Cardiac muscle cell (in vitro differentiated cells and primary cell): ENCODE results near the gene GASK1B. TPM values are rescaled to one million over a fixed set of nuclear protein-coding genes. Genes with fewer than 3 reads are reported as not detected.

Experiments used
- DNase-seq, 2 donors: peaks; one replicate each; pipeline versions ENCODE4 v3.0.0 to v3.0.0-alpha.2; 2010 to 2017; ENCODE audit warnings: low read depth in 1 of 2, low spot score in 1 of 2
- H3K27ac ChIP-seq: fragments of 200-600 bp; sonication (generic); 2 replicates; pipeline ENCODE4 v1.5.1; 2016
- H3K27me3 ChIP-seq: fragments of 200-600 bp; sonication (generic); 2 replicates; pipeline ENCODE4 v1.6.0; 2016; ENCODE audit warnings: control low read depth
- H3K36me3 ChIP-seq: fragments of 200-600 bp; sonication (generic); 2 replicates; pipeline ENCODE4 v1.5.1; 2016; ENCODE audit warnings: control low read depth
- H3K4me1 ChIP-seq: fragments of 200-600 bp; sonication (generic); 2 replicates; pipeline ENCODE4 v1.8.1; 2017; ENCODE audit warnings: low read depth, mild to moderate bottlenecking, mixed run types
- H3K4me3 ChIP-seq: fragments of 200-600 bp; sonication (generic); 2 replicates; pipeline ENCODE4 v1.5.1; 2016; ENCODE audit warnings: mild to moderate bottlenecking
- H3K9me3 ChIP-seq: fragments of 200-600 bp; sonication (generic); 2 replicates; pipeline ENCODE4 v1.5.1; 2017; ENCODE audit warnings: low read depth, mild to moderate bottlenecking, control low read depth
- polyA plus RNA-seq: library from polyadenylated mRNA; unstranded; fragments of >200 nt; fragmentation: Nextera tagmentation; extraction: Ambion mirVana; gene quantifications from 2 replicates; pipeline ENCODE4 v1.2.1, GENCODE V29; 2016
- total RNA-seq: library from RNA; depleted of rRNA; stranded (reverse); fragments of >200 nt; gene quantifications from 2 replicates; pipeline ENCODE4 v1.2.3, GENCODE V29; 2016
- TF ChIP-seq, protein P1 (sequence below): IDR thresholded peaks from 2 replicates; pipeline ENCODE4 v1.5.1; 2012; ENCODE audit warnings: low read depth, mild to moderate bottlenecking, low read length

The GASK1B gene
- total and polyA plus RNA-seq, 2 experiments from 2014 or later = 8.5 to 19.1 TPM

DNA sequence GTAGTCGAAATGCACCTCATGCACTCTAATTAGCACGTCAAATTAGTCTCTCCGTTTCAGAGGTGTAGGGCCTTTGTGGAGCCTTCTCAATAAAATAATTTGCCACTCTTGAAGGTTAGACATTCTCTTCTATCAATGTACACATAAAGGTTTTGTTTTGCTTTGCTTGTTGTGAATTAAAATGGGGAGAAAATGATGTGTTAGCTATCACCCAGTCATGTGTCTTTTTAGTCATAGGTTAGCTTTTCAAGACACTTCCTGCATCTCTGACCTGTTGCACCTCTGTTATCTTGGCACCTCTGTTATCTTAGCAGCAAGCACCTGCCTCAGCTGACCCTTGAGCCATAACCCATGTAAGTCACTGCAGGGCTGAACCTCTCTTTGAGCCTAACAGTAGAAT lies 38.4 kb upstream of the GASK1B start:
- Histone ChIP-seq H3K27ac (peak overlapping the region; percentile 89), H3K9me3 (no peaks in the 10 kb centered on the region), H3K4me1 (peaks cover 14% of the 10 kb centered on the region), H3K4me3 (peak overlapping the region; percentile 46), H3K36me3 (peaks cover 4% of the 10 kb centered on the region), H3K27me3 (no peaks in the 10 kb centered on the region)
- TF ChIP-seq, protein P1, sequence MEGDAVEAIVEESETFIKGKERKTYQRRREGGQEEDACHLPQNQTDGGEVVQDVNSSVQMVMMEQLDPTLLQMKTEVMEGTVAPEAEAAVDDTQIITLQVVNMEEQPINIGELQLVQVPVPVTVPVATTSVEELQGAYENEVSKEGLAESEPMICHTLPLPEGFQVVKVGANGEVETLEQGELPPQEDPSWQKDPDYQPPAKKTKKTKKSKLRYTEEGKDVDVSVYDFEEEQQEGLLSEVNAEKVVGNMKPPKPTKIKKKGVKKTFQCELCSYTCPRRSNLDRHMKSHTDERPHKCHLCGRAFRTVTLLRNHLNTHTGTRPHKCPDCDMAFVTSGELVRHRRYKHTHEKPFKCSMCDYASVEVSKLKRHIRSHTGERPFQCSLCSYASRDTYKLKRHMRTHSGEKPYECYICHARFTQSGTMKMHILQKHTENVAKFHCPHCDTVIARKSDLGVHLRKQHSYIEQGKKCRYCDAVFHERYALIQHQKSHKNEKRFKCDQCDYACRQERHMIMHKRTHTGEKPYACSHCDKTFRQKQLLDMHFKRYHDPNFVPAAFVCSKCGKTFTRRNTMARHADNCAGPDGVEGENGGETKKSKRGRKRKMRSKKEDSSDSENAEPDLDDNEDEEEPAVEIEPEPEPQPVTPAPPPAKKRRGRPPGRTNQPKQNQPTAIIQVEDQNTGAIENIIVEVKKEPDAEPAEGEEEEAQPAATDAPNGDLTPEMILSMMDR = no peak
- peak in 1 of 2 donors; percentile 2 for DNase-seq

DNA sequence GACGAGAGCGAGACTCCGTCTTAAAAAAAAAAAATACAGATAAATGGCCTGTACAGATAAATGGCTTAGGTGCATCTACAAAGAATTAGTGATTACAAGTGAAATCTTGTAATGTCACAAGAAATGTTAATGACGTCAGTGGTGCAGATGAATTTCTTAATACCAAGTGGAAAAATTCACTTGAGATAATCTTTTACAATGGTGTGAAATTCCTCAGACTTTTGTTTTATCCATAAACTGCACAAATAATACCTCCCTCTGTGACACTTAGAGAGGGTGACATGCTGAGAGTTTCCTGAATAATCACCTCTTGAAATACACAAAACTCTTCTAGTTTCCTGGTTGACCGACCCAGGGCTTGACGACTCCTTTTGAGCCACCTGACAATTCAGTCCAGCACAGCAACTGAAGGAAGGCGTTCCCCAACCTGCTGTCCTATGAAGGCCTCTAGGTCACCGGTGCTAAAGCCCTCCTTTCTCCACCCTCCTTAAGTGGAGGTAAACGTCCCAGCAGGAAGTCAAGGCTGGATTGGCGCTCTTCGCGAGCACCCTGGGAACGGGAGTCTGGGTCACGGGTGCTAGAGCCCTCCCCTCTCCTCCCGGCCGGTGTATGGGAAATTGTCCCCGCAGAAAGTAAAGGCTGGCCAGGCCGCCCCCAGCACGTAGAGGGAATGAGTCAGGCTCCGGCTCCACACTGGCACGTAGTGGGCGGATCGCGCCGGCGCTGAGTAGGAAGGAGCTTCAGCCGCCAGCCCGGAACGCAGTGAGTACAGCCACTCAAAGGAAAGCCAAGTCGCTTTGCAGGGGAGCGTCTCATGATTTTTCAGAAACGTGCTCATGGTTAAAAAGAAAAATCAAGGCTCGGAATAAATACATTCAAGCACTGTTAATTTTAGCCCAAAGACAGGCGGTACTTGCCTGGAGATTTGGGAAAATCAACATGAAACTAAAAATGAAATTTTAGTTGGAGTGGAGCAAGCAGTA lies 37.3 kb upstream of the GASK1B start, which contains the start of gene TMEM144:
TMEM144 (plus strand) TSS at position 662 of the 983 bp plus-strand sequence. CDS start 2,182 bp downstream, outside the sequence.
- TF ChIP-seq, protein P1 = peak; percentile 19
- peak within 1 kb of the TSS; percentile 89 for H3K27ac ChIP-seq

DNA sequence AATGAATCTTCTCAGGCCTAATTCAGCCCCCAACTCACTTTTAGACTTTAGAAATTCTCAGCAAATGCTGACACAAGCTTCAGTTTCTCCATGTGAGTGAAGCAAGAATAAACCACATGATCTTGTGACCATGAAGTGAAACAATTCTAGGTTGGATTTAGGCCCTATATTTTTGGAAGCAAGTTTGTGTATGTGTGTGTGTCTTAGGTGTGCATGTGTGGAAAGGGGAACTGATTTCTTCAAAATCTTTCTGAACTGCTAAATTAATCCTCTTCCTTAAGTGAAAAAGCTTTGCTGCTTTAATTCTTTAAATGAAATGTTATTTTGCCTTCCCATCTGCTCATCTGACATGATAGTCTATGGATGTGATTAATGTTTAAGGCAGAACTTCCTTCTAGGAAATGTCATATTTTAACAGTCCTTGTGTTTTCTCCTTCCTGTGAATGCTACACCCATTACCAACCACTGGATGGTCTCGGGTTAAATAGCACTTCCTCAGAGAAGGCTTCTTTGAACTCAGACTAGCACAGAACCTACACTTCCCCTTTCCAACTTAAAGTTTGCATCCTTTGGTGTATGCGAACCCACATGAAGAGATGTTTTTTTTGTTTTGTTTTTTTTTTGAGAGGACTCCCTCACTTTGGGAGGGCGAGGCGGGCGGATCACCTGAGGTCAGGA lies 36.3 kb upstream of the GASK1B start:
- H3K27ac ChIP-seq = peak overlapping the region; percentile 89
- H3K4me1 ChIP-seq = peaks cover 14% of the 10 kb centered on the region
- no peaks in the 10 kb centered on the region for H3K27me3 ChIP-seq
- TF ChIP-seq, protein P1 = no peak
- peaks cover 4% of the 10 kb centered on the region for H3K36me3 ChIP-seq
- H3K4me3 ChIP-seq = no peak overlapping the region
- no peaks in the 10 kb centered on the region for H3K9me3 ChIP-seq
- DNase-seq = peak in 1 of 2 donors; percentile 3

More for the DNA sequence above, 37.3 kb upstream of the GASK1B start, which contains the start of gene TMEM144:
- no peaks in the 10 kb centered on the region for H3K27me3 ChIP-seq
- H3K4me1 ChIP-seq = peaks cover 14% of the 10 kb centered on the region
- H3K9me3 ChIP-seq = no peaks in the 10 kb centered on the region
- peak; percentile 92 to 95 for DNase-seq
- peaks cover 4% of the 10 kb centered on the region for H3K36me3 ChIP-seq
- H3K4me3 ChIP-seq = peak within 1 kb of the TSS; percentile 46

DNA sequence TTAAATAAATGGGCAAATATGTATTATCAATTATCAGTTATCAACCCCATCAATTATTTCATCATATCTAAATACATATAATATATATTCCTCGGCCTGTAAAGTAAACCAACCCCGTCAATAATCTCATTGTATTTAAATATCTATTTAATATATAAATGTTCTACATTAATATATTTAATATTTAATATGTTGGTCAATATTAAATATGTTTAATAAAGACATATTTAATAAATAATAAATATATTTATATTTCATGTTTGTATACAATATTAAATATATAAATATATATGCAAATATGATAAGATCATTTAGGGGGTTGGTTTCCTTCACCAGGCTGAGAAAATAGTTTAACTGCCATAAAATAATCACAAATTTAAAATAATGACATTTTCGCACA lies 31.1 kb upstream of the GASK1B start:
- TF ChIP-seq, protein P1 = no peak
- Histone ChIP-seq H3K27ac (no peak overlapping the region), H3K4me1 (no peaks in the 10 kb centered on the region), H3K9me3 (no peaks in the 10 kb centered on the region), H3K36me3 (no peaks in the 10 kb centered on the region), H3K4me3 (no peak overlapping the region), H3K27me3 (no peaks in the 10 kb centered on the region)
- DNase-seq = no peak

DNA sequence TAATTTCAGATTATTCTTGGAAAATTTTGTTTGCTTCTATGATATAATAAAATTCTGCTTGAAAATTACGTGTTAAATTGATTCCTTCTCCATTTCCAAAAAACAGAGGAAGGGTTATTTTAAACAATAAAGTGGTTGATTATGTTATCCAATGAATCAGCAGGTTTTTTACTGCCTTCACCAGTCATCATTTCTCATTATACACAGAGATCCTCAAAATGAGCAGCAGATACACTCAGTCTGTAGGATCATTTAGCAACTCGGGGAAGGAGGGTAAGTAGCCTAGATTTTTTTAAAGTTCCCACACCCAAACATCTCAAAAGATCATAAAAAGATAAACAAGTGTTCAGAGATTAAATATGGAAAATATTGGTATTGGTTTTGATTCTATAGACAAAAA lies 30.6 kb upstream of the GASK1B start:
- no peaks in the 10 kb centered on the region for H3K4me1 ChIP-seq
- no peak overlapping the region for H3K27ac ChIP-seq
- H3K27me3 ChIP-seq = no peaks in the 10 kb centered on the region
- no peak for DNase-seq
- no peaks in the 10 kb centered on the region for H3K9me3 ChIP-seq
- H3K4me3 ChIP-seq = no peak overlapping the region
- TF ChIP-seq, protein P1 = no peak
- H3K36me3 ChIP-seq = no peaks in the 10 kb centered on the region
